GM12892 (cell line): ENCODE measurements around the gene SPTLC2.

ENCODE experiments used
- POLR2A ChIP-seq: IDR thresholded peaks from 2 replicates; pipeline ENCODE4 v1.6.1; 2011; ENCODE audit warnings: low read depth, low read length, control low read depth
- POLR2AphosphoS5 ChIP-seq: IDR thresholded peaks from 2 replicates; pipeline ENCODE4 v1.6.1; 2011; ENCODE audit warnings: low read depth, low read length, control low read depth
- TAF1 ChIP-seq: IDR thresholded peaks from 2 replicates; pipeline ENCODE4 v1.6.1; 2011; ENCODE audit warnings: low read depth, mild to moderate bottlenecking, control low read depth, low read length, borderline replicate concordance

- TF ChIP-seq POLR2A (no peak), POLR2AphosphoS5 (no peak), TAF1 (no peak)
Observed at GRCh38 chr14:77488558-77488957, 127.9 kb downstream of the SPTLC2 start.
